Lung (tissue), 12 donors: ENCODE results near the gene MYLK. TPM values are rescaled to one million over a fixed set of nuclear protein-coding genes. Genes with fewer than 3 reads are reported as not detected.

Experiments
- ATAC-seq: fragments of 200-7000 bp; cut with Tn5 transposase; one replicate; pipeline ENCODE4 v1.9.1; 2020; ENCODE audit warnings: moderate number of reproducible peaks; ENCODE audit not compliant: insufficient read depth, low FRiP score
- DNase-seq, 3 donors: peaks; one replicate each; pipeline ENCODE4 v3.0.0-alpha.2; 2013 to 2017
- H3K27ac ChIP-seq, 2 donors: one replicate each; pipeline ENCODE4 v1.5.1; 2013; ENCODE audit warnings: mild to moderate bottlenecking in 2 of 2, moderate library complexity in 2 of 2, control low read depth in 1 of 2, inconsistent platforms in 1 of 2, low read depth in 1 of 2, low read length in 1 of 2
- H3K27me3 ChIP-seq, 3 donors: one replicate each; pipeline ENCODE4 v1.5.1; 2013; ENCODE audit warnings: low read length in 2 of 3; ENCODE audit not compliant: control insufficient read depth in 3 of 3, insufficient read depth in 3 of 3
- H3K36me3 ChIP-seq, 4 donors: one replicate each; pipeline ENCODE4 v1.5.1; 2013; ENCODE audit warnings: low read length in 4 of 4, mild to moderate bottlenecking in 1 of 4, moderate library complexity in 1 of 4; ENCODE audit not compliant: control insufficient read depth in 4 of 4, insufficient read depth in 4 of 4
- H3K4me1 ChIP-seq, 5 donors: one replicate each; pipeline ENCODE4 v1.5.1; 2013; ENCODE audit warnings: low read length in 5 of 5, mild to moderate bottlenecking in 2 of 5, moderate library complexity in 1 of 5; ENCODE audit not compliant: control insufficient read depth in 5 of 5, insufficient read depth in 5 of 5
- H3K4me3 ChIP-seq: one replicate; pipeline ENCODE4 v1.5.1; 2013; ENCODE audit warnings: mild to moderate bottlenecking, control low read depth, moderate library complexity
- H3K9ac ChIP-seq, 2 donors: one replicate each; pipeline ENCODE4 v1.5.1; 2013; ENCODE audit warnings: low read length in 2 of 2, control low read depth in 1 of 2; ENCODE audit not compliant: insufficient read depth in 1 of 2
- H3K9me3 ChIP-seq, 4 donors: one replicate each; pipeline ENCODE4 v1.5.1; 2013; ENCODE audit warnings: low read length in 3 of 4, mild to moderate bottlenecking in 1 of 4, moderate library complexity in 1 of 4; ENCODE audit not compliant: control insufficient read depth in 4 of 4, insufficient read depth in 3 of 4
- WGBS, 2 donors: extraction: QIAGEN DNeasy Blood & Tissue Kit; methylation state at CpG; one replicate each; pipeline ENCODE4 v1.1.7; 2013; 5-methylcytosine and 5-hydroxymethylcytosine counted together
- polyA plus RNA-seq, 2 donors: library from polyadenylated mRNA; stranded (reverse); fragments of 200-250 nt; gene quantifications; one replicate each; pipeline ENCODE4 v1.2.1, GENCODE V29; 2013
- total RNA-seq, 2 donors: library from RNA; depleted of rRNA in 1 of 2; stranded (reverse); fragments of >200 nt in 1 of 2; gene quantifications; one replicate each; pipeline ENCODE4 v1.2.1, GENCODE V29; 2014 to 2021
- TF ChIP-seq, protein P1 (sequence below): IDR thresholded peaks from 2 replicates; pipeline ENCODE4 v1.5.1; 2012; ENCODE audit warnings: mild to moderate bottlenecking; ENCODE audit errors: control extremely low read depth, extremely low read depth
- donor health status: control.
- donor health status: control.
- donor health status: Bipolar disorder and iron deficiency.
- donor health status: healthy.
- donor health status: DM: yes; HTN: yes; CAD: no.

Gene MYLK
- total and polyA plus RNA-seq, 4 donors: 23.3 to 324 (median 112) TPM

DNA sequence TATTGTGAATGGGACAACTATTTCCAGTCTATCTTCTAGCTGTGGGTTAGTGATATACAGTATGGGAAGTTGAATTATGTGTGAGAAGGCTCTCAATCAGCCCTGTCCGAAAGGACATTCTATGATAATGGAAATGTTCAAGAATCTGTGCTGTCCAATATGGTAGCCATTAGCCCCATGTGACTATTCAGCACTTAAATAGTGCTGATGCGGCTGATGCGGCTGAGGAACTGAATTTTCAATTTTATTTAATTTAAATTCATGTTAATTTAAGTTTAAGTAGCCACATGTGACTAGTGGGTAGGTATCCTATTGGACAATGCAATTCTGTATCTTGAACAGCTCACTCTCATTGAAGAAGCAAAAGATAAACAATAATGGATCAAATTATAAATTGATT lies 98.5 kb downstream of the MYLK start:
- Histone ChIP-seq H3K4me3 (no peak overlapping the region), H3K9ac (no peak overlapping the region), H3K27me3 (no peaks in the 10 kb centered on the region), H3K27ac (no peak overlapping the region), H3K9me3 (no peaks in the 10 kb centered on the region), H3K36me3 (peaks cover 0 to 17% (median 5%) of the 10 kb centered on the region in 4 donors), H3K4me1 (peaks cover 0 to 62% (median 15%) of the 10 kb centered on the region in 5 donors)
- TF ChIP-seq, protein P1, sequence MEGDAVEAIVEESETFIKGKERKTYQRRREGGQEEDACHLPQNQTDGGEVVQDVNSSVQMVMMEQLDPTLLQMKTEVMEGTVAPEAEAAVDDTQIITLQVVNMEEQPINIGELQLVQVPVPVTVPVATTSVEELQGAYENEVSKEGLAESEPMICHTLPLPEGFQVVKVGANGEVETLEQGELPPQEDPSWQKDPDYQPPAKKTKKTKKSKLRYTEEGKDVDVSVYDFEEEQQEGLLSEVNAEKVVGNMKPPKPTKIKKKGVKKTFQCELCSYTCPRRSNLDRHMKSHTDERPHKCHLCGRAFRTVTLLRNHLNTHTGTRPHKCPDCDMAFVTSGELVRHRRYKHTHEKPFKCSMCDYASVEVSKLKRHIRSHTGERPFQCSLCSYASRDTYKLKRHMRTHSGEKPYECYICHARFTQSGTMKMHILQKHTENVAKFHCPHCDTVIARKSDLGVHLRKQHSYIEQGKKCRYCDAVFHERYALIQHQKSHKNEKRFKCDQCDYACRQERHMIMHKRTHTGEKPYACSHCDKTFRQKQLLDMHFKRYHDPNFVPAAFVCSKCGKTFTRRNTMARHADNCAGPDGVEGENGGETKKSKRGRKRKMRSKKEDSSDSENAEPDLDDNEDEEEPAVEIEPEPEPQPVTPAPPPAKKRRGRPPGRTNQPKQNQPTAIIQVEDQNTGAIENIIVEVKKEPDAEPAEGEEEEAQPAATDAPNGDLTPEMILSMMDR: no peak
- DNase-seq: no peak
- 96 to 97% methylated on average over 3 of the region's 3 CpGs for WGBS, 2 donors
- no peak for ATAC-seq

DNA sequence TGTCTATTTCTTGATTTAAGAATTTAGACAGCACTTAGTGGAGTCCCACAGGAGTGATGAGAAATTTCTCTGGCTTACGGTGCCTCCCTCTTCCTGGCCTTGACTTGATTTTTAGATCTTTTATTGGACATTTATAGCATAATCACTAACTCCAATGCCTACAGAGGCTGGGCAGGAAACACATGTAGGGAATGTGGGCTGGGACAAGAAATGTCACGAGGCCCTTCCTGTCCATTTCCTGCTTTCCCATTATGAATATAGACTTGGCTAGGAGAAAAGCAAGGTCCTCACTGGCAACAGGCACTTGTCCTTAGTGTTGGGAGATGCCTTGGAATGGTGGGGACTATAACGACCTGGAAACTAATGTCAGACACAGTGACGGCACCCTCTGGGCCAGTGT lies 100.3 kb downstream of the MYLK start:
- DNase-seq (peak in 2 of 3 donors; percentile 62 to 64), ATAC-seq (no peak)
- H3K27me3 ChIP-seq: no peaks in the 10 kb centered on the region
- WGBS, 2 donors: 52 to 62% methylated on average over 4 of the region's 4 CpGs
- peak overlapping the region in 1 of 2 donors; percentile 40 for H3K27ac ChIP-seq
- H3K9me3 ChIP-seq: no peaks in the 10 kb centered on the region
- peaks cover 0 to 66% (median 12%) of the 10 kb centered on the region in 5 donors for H3K4me1 ChIP-seq
- no peak overlapping the region for H3K4me3 ChIP-seq
- no peak overlapping the region for H3K9ac ChIP-seq
- TF ChIP-seq, protein P1: no peak
- H3K36me3 ChIP-seq: peaks cover 0 to 12% (median 6%) of the 10 kb centered on the region in 4 donors

DNA sequence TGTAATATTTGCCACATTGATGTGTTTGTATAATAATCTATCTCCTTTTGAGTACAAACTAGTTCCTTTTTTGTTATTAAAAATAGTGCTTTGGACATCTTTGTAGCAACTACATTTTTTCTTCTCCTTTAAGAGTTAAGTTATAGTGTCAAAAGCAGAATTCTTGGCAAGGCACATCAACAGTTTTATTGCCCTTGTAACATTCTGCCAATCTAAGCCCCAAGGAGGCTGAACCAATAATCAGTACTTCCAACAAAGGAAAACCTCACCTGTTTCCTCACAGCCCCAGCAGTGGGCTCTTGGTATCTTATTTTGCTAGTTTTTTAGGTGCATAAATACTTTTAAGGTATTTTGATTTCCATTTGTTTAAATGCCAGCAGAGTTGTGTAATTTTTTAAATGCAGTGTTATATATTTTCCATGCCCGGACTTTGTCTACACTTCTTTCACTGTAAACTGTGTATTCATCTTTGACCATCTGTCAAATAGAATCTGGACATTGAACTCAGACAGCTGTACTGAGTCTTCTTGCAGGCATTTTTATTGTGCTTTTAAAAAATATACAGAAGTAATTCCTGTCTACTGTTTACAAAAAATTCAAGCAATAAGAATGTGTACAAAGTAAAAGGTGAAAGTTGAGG lies 101.0 kb downstream of the MYLK start:
- WGBS, 2 donors: 64 to 79% methylated on average over 1 of the region's 1 CpG
- Histone ChIP-seq H3K9me3 (no peaks in the 10 kb centered on the region), H3K36me3 (peaks cover 0 to 12% (median 6%) of the 10 kb centered on the region in 4 donors), H3K27me3 (no peaks in the 10 kb centered on the region), H3K4me3 (no peak overlapping the region), H3K27ac (no peak overlapping the region), H3K4me1 (peaks cover 0 to 62% (median 12%) of the 10 kb centered on the region in 5 donors), H3K9ac (no peak overlapping the region)
- TF ChIP-seq, protein P1: no peak
- no peak for ATAC-seq
- DNase-seq: peak in 2 of 3 donors; percentile 60 to 70

DNA sequence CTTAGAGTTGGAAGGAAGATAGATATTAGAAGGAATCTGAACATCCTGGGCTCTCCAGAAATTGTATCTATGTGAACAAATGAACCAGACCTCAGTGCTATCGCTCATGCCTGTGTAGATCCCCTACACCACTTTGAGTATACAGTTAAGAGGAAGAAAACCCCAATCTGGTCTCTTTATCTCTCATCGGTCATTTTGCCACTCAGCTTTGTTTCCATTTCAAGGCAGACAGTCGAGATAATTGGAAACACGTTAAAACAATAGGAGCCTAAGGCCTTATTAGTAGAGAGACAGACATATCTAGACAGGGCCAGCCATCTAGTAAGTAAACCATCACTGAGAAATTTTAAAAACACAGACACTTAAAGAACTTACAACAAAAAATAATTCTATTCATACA lies 101.6 kb downstream of the MYLK start:
- Histone ChIP-seq H3K27me3 (no peaks in the 10 kb centered on the region), H3K4me1 (peaks cover 0 to 64% (median 11%) of the 10 kb centered on the region in 5 donors), H3K27ac (no peak overlapping the region), H3K9ac (no peak overlapping the region), H3K4me3 (no peak overlapping the region), H3K9me3 (no peaks in the 10 kb centered on the region), H3K36me3 (peaks cover 0 to 10% (median 3%) of the 10 kb centered on the region in 4 donors)
- TF ChIP-seq, protein P1: no peak
- WGBS, 2 donors: 52 to 74% methylated on average over 4 of the region's 4 CpGs
- DNase-seq (peak in 1 of 3 donors; percentile 24), ATAC-seq (no peak)
